IPS DF 6.9 (cell line): Measurements from ENCODE around the gene RUNX1.

Experiments
- DNase-seq: peaks from one replicate; pipeline ENCODE4 v3.0.0-alpha.2; 2013; ENCODE audit warnings: low read depth, low spot score
- H3K27ac ChIP-seq: one replicate; pipeline ENCODE4 v1.5.1; 2013; ENCODE audit warnings: low read length, control low read depth
- H3K27me3 ChIP-seq: 2 replicates; pipeline ENCODE4 v1.6.1; 2013; ENCODE audit warnings: mild to moderate bottlenecking, low read length; ENCODE audit not compliant: control insufficient read depth, insufficient read depth
- H3K36me3 ChIP-seq: 2 replicates; pipeline ENCODE4 v1.6.1; 2013; ENCODE audit warnings: low read length; ENCODE audit not compliant: control insufficient read depth, insufficient read depth
- H3K4me1 ChIP-seq: 2 replicates; pipeline ENCODE4 v1.6.1; 2013; ENCODE audit warnings: low read length; ENCODE audit not compliant: control insufficient read depth, insufficient read depth
- H3K4me3 ChIP-seq: 2 replicates; pipeline ENCODE4 v1.5.1; 2013; ENCODE audit warnings: mild to moderate bottlenecking, low read length
- H3K9me3 ChIP-seq: 2 replicates; pipeline ENCODE4 v1.6.1; 2013; ENCODE audit warnings: low read length, inconsistent platforms; ENCODE audit not compliant: control insufficient read depth, insufficient read depth
- WGBS: extraction: QIAGEN DNeasy Blood & Tissue Kit; methylation state at CpG from one replicate; pipeline ENCODE4 v1.1.7; 2013; ENCODE audit warnings: mixed read lengths, missing lambda C conversion rate; ENCODE audit not compliant: insufficient read length, insufficient coverage; 5-methylcytosine and 5-hydroxymethylcytosine counted together

Gene RUNX1

DNA sequence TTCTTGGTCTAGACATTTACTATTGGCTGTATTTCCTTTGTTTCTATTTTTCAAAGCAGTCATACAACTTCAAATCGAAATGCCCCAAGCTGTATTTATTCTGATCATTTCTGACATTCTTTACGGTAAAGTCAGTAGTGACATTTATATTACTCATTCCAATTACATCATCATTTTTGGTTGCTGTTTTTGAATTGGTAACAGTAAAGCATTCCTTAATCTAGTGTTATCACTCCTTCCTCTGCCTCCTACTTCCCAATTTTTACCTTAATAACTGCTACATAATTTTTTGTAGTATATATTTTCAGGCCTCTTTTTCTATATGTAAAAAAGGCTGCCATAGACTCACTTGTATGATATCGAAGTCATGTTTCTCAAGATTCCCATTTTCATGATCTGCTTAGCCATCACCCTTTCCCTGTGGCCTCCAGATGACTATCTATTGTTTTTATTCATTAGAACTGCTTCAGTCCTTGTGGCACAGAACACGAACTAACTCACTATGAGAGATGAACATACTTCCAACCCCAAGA, 167.2 kb downstream of the RUNX1 start:
- Histone ChIP-seq H3K36me3 (no peaks in the 10 kb centered on the region), H3K4me1 (peaks cover 2% of the 10 kb centered on the region; the same call in 1 of the 2 replicates), H3K9me3 (no peaks in the 10 kb centered on the region), H3K4me3 (no peak overlapping the region), H3K27me3 (peaks cover 25% of the 10 kb centered on the region), H3K27ac (no peak overlapping the region)
- WGBS, result no CpG with 5 or more reads among the region's 4 CpGs
- no peak for DNase-seq

DNA sequence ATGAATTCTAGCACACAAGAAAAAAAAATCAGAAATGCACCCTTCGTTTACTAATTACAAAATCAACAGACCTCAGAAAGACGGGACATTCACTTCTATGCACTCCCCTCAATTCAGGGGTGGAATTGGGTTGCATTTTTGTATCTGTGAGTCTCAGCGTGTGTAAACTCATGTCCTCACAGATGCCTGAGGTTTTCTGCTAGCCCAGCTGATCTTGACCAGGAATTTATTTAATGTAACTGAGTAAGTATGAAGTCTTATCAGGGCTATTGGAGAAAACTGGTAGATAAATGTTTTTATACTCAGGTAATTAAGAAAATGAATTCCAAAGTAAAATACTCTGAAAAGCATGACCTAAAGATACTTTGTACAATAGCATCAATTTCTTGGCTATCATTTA, 167.7 kb downstream of the RUNX1 start:
- Histone ChIP-seq H3K9me3 (no peaks in the 10 kb centered on the region), H3K36me3 (no peaks in the 10 kb centered on the region), H3K4me3 (no peak overlapping the region), H3K27me3 (peaks cover 21% of the 10 kb centered on the region), H3K4me1 (peaks cover 2% of the 10 kb centered on the region; the same call in 1 of the 2 replicates), H3K27ac (no peak overlapping the region)
- DNase-seq, result no peak
- WGBS, result no CpG with 5 or more reads among the region's 3 CpGs

DNA sequence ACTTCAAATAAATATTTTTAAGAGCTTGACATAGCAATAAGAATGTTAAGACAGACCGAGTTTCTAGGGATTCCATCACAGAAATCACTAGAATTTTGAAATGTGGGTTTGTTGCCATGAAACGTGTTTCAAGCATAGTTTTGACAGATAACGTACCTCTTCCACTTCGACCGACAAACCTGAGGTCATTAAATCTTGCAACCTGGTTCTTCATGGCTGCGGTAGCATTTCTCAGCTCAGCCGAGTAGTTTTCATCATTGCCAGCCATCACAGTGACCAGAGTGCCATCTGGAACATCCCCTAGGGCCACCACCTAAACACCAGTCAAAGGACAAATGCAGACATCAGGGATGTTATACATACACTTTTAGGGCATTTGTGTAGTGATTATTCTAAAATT, 168.7 kb downstream of the RUNX1 start:
- no peak overlapping the region for H3K4me3 ChIP-seq
- no peaks in the 10 kb centered on the region for H3K36me3 ChIP-seq
- H3K4me1 ChIP-seq, result no peaks in the 10 kb centered on the region
- no peak overlapping the region for H3K27ac ChIP-seq
- no CpG with 5 or more reads among the region's 7 CpGs for WGBS
- peaks cover 14% of the 10 kb centered on the region for H3K27me3 ChIP-seq
- no peaks in the 10 kb centered on the region for H3K9me3 ChIP-seq
- no peak for DNase-seq

GRCh38 chr21:34878940-34879339, 170.2 kb downstream of the RUNX1 start:
- H3K9me3 ChIP-seq, result no peaks in the 10 kb centered on the region
- H3K4me3 ChIP-seq, result no peak overlapping the region
- no peak for DNase-seq
- H3K4me1 ChIP-seq, result no peaks in the 10 kb centered on the region
- WGBS, result no CpG with 5 or more reads among the region's 2 CpGs
- no peaks in the 10 kb centered on the region for H3K36me3 ChIP-seq
- peaks cover 5% of the 10 kb centered on the region; the same call in 1 of the 2 replicates for H3K27me3 ChIP-seq
- H3K27ac ChIP-seq, result no peak overlapping the region

GRCh38 chr21:34878501-34878900, 170.6 kb downstream of the RUNX1 start:
- WGBS, result no CpG with 5 or more reads among the region's 3 CpGs
- no peaks in the 10 kb centered on the region for H3K4me1 ChIP-seq
- no peak overlapping the region for H3K4me3 ChIP-seq
- H3K27ac ChIP-seq, result no peak overlapping the region
- H3K9me3 ChIP-seq, result no peaks in the 10 kb centered on the region
- H3K36me3 ChIP-seq, result no peaks in the 10 kb centered on the region
- H3K27me3 ChIP-seq, result peaks cover under 1% of the 10 kb centered on the region; the same call in 1 of the 2 replicates
- DNase-seq, result no peak

- no CpG with 5 or more reads among the region's 10 CpGs for WGBS
- H3K27ac ChIP-seq, result no peak overlapping the region
- no peaks in the 10 kb centered on the region for H3K36me3 ChIP-seq
- no peaks in the 10 kb centered on the region for H3K9me3 ChIP-seq
- no peak for DNase-seq
- H3K27me3 ChIP-seq, result no peaks in the 10 kb centered on the region; the same call in 1 of the 2 replicates
- H3K4me3 ChIP-seq, result no peak overlapping the region
- H3K4me1 ChIP-seq, result no peaks in the 10 kb centered on the region
Measured at GRCh38 chr21:34877485-34878128, 171.5 kb downstream of the RUNX1 start.

GRCh38 chr21:34875830-34876229, 173.3 kb downstream of the RUNX1 start:
- no peak overlapping the region for H3K4me3 ChIP-seq
- no CpG with 5 or more reads among the region's 6 CpGs for WGBS
- H3K27ac ChIP-seq, result no peak overlapping the region
- no peak for DNase-seq
- H3K9me3 ChIP-seq, result no peaks in the 10 kb centered on the region
- no peaks in the 10 kb centered on the region for H3K4me1 ChIP-seq
- no peaks in the 10 kb centered on the region for H3K36me3 ChIP-seq
- H3K27me3 ChIP-seq, result peaks cover 4% of the 10 kb centered on the region; the same call in 1 of the 2 replicates

- Histone ChIP-seq H3K4me1 (no peaks in the 10 kb centered on the region), H3K27me3 (peaks cover 4% of the 10 kb centered on the region; the same call in 1 of the 2 replicates), H3K27ac (no peak overlapping the region), H3K36me3 (no peaks in the 10 kb centered on the region), H3K9me3 (no peaks in the 10 kb centered on the region), H3K4me3 (no peak overlapping the region)
- no peak for DNase-seq
- WGBS, result no CpG with 5 or more reads among the region's 8 CpGs
Measured at GRCh38 chr21:34874684-34875513, 174.2 kb downstream of the RUNX1 start.

- no peaks in the 10 kb centered on the region for H3K4me1 ChIP-seq
- no peak overlapping the region for H3K4me3 ChIP-seq
- peaks cover 16% of the 10 kb centered on the region; the same call in 1 of the 2 replicates for H3K27me3 ChIP-seq
- H3K9me3 ChIP-seq, result no peaks in the 10 kb centered on the region
- no peak overlapping the region for H3K27ac ChIP-seq
- no peak for DNase-seq
- H3K36me3 ChIP-seq, result no peaks in the 10 kb centered on the region
- WGBS, result no CpG with 5 or more reads among the region's 18 CpGs
Measured at GRCh38 chr21:34871026-34871908, 177.8 kb downstream of the RUNX1 start.

DNA sequence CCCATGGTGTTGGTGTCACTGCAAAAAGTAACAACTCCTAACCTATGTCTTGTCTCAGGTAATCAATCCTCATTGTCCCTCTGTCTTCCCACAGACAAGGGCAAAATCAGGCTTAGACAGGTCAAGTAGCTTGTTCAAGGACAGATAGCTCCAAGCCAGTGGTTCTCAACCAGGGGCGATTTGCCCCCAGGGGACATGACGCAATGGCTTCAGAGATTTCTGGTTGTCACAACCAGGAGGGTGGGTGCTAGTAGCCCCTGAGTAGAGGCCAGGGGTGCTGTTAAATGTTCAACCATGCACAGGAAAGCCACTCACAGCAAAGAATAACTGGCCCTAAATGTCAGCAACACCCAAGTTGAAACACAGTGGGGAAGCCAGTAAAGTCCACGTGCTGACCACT, 178.9 kb downstream of the RUNX1 start:
- H3K9me3 ChIP-seq, result no peaks in the 10 kb centered on the region
- DNase-seq, result no peak
- H3K36me3 ChIP-seq, result no peaks in the 10 kb centered on the region
- peaks cover 22% of the 10 kb centered on the region for H3K27me3 ChIP-seq
- H3K4me3 ChIP-seq, result no peak overlapping the region
- H3K27ac ChIP-seq, result no peak overlapping the region
- peaks cover 5% of the 10 kb centered on the region for H3K4me1 ChIP-seq
- no CpG with 5 or more reads among the region's 3 CpGs for WGBS
